ENCODE data around the gene GRIA4.
"Not testable (repeated sequence)": the region's sequence is repeated elsewhere in the genome, so short reads cannot be mapped to it uniquely, and the experiment has no call there.

Gene GRIA4

DNA sequence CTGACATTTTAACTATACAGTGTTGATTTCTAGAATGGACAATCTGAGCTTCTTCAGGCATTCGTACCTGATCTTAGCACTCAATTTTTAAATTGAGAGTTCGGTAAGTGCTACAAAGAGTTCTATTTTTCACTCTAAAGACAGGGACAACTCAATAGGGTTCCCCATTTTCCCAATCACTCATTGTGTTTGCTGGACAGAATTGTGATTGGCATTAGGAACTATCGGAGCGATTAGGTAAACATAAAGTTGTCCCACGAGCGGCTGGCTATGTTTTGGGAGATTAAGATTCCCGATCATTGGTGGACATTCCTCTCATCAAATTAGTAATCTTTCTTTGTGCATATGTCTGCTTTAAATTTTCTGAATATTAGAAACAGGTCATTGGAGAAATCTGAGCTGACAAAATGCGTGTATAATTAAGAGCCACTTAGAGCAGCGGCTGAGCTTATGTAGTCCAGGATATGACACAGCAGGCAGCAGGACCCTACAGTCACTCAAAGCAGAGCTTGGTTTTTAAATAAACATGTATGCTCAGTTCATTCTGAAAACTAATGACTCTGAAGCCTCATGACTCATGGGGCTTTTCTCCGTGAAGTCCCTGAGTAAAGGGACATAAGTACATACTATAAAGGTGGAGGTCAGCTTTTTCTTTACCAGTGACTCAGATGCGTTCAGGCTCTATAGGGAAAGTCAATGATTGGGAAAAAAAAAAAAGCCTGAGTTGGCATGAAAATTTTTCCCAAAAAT is 109.4 kb downstream of the GRIA4 start:
- peak; percentile 39 for DNase-seq (ENCODE audit: low read depth, low spot score)

DNA sequence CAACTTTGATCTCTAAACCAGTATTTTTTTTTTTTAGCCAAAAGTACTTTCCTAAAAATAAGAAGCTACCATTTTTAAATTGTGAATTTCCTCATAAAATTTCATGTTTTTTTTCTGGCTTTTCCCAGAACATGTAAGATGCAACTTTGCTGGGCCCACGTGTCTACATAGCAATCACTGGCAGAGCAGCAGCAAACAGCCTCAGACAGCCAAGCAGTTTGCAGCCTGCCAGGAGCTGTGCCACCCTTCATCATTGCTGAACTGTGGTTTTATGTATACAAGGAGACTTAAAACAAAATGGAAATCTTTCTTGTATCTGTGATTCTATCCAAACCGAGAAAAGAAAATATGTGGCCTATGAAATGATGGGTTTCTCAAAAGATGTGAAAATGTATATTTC is 110.2 kb downstream of the GRIA4 start:
- DNase-seq (ENCODE audit: low read depth, low spot score), result no peak

- DNase-seq (ENCODE audit: low read depth, low spot score), result no peak
Measured at GRCh38 chr11:105723269-105723668, 113.4 kb downstream of the GRIA4 start.

- DNase-seq (ENCODE audit: low read depth, low spot score), result no peak
Measured at GRCh38 chr11:105732611-105733010, 122.7 kb downstream of the GRIA4 start.

GRCh38 chr11:105734426-105734825 is 124.6 kb downstream of the GRIA4 start:
- no peak for DNase-seq (ENCODE audit: low read depth, low spot score)

GRCh38 chr11:105738251-105738650 is 128.4 kb downstream of the GRIA4 start:
- no peak for DNase-seq (ENCODE audit: low read depth, low spot score)

GRCh38 chr11:105738986-105739795 is 129.3 kb downstream of the GRIA4 start:
- DNase-seq (ENCODE audit: low read depth, low spot score), result no peak

GRCh38 chr11:105740164-105740903 is 130.5 kb downstream of the GRIA4 start:
- DNase-seq (ENCODE audit: low read depth, low spot score), result no peak

GRCh38 chr11:105741488-105742020 is 131.7 kb downstream of the GRIA4 start:
- no peak for DNase-seq (ENCODE audit: low read depth, low spot score)

DNA sequence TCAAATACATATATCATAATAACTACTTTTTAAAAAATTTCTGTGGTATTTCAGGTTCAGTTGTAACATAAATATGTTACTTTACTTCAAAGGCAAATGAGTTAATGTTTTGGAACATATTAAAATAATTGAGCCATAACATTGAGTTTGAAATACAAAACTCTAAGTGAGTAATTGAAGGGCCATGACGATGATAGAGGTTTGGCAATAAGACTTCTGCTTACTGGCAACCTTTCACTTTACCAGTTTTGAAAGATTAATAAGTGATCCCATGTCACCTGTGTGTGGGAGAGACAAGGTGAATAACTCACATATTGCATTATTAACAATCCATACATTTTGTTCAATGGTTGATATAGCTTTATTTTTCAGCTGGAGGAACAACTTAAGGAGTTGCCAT is 144.4 kb downstream of the GRIA4 start:
- no peak for DNase-seq (ENCODE audit: low read depth, low spot score)

GRCh38 chr11:105754716-105755115 is 144.8 kb downstream of the GRIA4 start:
- DNase-seq (ENCODE audit: low read depth, low spot score), result no peak

DNA sequence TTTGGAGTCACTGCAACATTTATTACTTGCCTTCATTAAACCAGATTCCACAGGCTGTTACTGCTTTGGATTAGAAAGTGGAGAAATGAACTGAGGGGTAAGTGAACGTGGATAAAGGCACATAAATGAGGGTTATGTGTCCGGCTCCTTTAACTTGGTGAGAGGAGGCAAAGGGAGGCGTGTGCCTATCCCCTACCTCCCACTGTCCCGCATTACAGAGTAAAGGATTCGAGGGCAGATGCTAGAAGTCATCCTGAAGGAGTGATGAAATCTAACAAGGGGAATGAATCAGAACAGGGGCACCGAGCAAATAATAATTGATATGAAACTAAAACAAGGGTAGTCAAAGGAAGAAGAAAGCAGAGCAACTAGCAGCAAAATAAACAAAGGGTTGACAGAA is 147.2 kb downstream of the GRIA4 start:
- no peak for DNase-seq (ENCODE audit: low read depth, low spot score)

- DNase-seq (ENCODE audit: low read depth, low spot score), result no peak
Measured at GRCh38 chr11:105763594-105763993, 153.7 kb downstream of the GRIA4 start.

GRCh38 chr11:105767931-105768330 is 158.1 kb downstream of the GRIA4 start:
- no peak for DNase-seq (ENCODE audit: low read depth, low spot score)

DNA sequence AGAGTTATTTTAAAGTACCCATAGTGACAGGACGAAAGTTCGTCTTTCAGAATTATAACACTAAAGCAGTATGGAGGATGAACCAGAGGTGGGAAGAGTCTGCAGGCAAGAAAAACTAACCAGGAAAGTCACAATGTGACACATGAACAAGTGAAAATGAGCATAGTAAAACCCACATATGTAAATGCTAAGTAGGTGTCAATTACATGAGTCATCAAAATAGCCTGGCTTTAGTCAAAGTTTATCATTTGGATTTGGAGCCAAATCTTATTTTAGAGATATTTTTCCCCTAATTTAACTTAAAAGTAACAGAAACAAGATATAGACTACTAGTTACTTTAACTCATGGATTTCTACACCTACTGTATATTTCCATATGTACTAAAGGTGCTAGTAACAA is 159.8 kb downstream of the GRIA4 start:
- DNase-seq (ENCODE audit: low read depth, low spot score), result no peak

DNA sequence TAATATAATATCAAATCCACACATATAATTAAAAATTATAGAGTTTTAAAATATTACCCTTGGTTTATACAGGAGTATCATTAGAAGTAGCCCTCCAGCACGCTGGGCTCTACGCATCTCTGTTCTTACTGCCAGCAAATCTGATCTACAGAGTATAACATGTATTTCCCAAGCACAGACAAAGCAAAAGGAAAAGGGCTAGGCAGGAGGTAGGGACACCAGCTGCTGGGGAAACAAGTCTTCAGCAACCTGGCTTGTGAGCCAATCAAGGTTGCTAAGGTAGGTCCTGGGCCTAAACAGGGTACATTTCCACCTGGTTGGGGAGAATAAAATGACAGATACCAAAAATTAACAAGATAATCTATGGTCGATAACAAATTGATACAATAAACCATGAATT is 163.6 kb downstream of the GRIA4 start:
- DNase-seq (ENCODE audit: low read depth, low spot score), result not testable (repeated sequence)

DNA sequence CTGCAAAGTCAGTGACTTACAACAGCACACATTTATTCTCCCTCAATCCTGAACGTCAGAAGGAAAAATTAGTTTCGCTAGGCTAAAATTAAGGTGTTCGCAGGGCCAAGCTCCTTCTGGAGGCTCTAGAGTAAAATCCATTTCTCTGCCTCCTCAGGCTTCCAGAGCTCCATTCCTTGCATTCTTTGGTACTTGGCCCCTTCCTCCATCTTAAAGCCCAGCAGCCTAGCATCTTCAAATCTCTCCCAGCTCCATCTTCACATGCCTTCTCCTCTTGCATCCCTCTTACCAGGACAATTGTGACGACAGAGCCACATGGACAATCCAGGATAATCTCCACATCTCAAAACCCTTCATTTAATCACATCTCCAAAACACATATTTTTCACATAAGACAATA is 165.0 kb downstream of the GRIA4 start:
- DNase-seq (ENCODE audit: low read depth, low spot score), result no peak

DNA sequence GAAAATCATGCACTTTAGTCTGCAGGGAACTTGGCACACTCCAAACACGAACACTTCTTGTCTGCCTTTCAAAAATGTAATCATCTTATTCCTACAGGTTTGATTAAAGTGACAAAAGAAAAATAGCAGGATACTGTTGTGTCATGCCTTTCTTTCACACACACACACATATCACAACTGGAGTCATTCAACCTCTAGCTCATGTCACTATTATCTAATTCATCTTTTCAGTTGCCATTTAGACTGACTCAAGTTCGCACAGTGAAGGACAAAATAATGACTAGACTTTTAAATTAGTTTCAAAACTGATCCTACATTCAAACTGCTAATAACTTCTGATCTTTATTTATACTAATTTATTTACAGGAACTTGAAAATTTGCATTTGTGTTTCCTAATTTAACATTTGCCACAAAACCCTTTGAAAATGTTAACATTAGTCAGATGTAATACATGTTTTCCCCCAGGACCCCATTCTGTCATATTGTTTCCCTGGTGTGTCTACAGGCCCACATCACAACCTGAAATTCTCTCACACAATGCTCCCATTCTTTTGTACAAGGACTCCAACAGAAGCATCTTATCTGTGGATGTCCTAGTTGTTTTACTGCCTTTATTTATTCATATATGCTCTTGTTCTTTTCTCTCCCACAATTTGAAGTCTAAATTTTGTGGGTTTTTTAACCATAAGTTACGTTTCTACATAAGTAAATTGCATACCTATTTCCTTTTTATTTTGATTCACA is 171.1 kb downstream of the GRIA4 start:
- DNase-seq (ENCODE audit: low read depth, low spot score), result no peak

DNA sequence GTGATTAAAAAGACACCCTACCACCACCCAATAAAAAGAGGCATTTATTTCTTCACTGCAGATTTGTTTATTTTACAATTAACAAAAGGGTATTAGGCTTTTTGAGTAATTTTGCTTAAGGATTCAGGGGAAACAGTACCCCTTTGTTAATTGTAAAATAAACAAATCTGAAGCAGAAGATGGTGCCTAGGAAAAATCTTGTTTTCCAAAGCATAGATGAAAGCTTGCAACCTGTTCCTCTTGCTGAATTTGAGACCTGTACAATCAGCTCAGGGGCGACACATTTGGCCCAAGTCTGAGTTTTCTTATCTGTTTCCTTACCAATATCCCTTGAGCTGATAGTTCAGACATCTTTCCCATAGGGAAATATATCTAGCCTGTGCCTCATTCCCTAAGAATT is 171.9 kb downstream of the GRIA4 start:
- no peak for DNase-seq (ENCODE audit: low read depth, low spot score)

- no peak for DNase-seq (ENCODE audit: low read depth, low spot score)
Measured at GRCh38 chr11:105783216-105783615, 173.3 kb downstream of the GRIA4 start.

- not testable (repeated sequence) for DNase-seq (ENCODE audit: low read depth, low spot score)
Measured at GRCh38 chr11:105785850-105786249, 176.0 kb downstream of the GRIA4 start.
